H9 (cell line): Measurements from ENCODE around the gene TEAD2. TPM values are rescaled to one million over a fixed set of nuclear protein-coding genes. Genes with fewer than 3 reads are reported as not detected.

Experiments
- DNase-seq: peaks from one replicate; pipeline ENCODE4 v3.0.0-alpha.2; 2017
- H2AFZ ChIP-seq: one replicate; pipeline ENCODE4 v1.6.1; 2013; ENCODE audit warnings: mild to moderate bottlenecking, low read length, control low read depth, moderate library complexity
- H2AK5ac ChIP-seq: 2 replicates; pipeline ENCODE4 v1.6.1; 2013; ENCODE audit warnings: low read length, control low read depth, mixed read lengths; ENCODE audit not compliant: insufficient read length
- H2BK120ac ChIP-seq: one replicate; pipeline ENCODE4 v1.6.1; 2013; ENCODE audit warnings: low read depth, mild to moderate bottlenecking, low read length, control low read depth, inconsistent platforms; ENCODE audit not compliant: poor library complexity, severe bottlenecking
- H2BK12ac ChIP-seq: 2 replicates; pipeline ENCODE4 v1.6.1; 2013; ENCODE audit warnings: low read length, control low read depth, mixed read lengths, low read depth; ENCODE audit not compliant: insufficient read length
- H2BK15ac ChIP-seq: 2 replicates; pipeline ENCODE4 v1.6.1; 2013; ENCODE audit warnings: low read depth, low read length, control low read depth
- H2BK20ac ChIP-seq: one replicate; pipeline ENCODE4 v1.6.1; 2013; ENCODE audit warnings: low read depth, mild to moderate bottlenecking, low read length, control low read depth, inconsistent platforms; ENCODE audit not compliant: poor library complexity, severe bottlenecking
- H2BK5ac ChIP-seq: 2 replicates; pipeline ENCODE4 v1.6.1; 2013; ENCODE audit warnings: low read length, control low read depth, mixed read lengths; ENCODE audit not compliant: insufficient read length
- H3K14ac ChIP-seq: 2 replicates; pipeline ENCODE4 v1.6.1; 2013; ENCODE audit warnings: low read length, control low read depth; ENCODE audit not compliant: insufficient read depth
- H3K18ac ChIP-seq: 2 replicates; pipeline ENCODE4 v1.6.1; 2013; ENCODE audit warnings: low read depth, mild to moderate bottlenecking, mixed read lengths, low read length, control low read depth; ENCODE audit not compliant: insufficient read length
- H3K23ac ChIP-seq: 2 replicates; pipeline ENCODE4 v1.6.1; 2013; ENCODE audit warnings: low read length, control low read depth, mixed read lengths, low read depth; ENCODE audit not compliant: insufficient read length
- H3K23me2 ChIP-seq: 2 replicates; pipeline ENCODE4 v1.6.1; 2013; ENCODE audit warnings: low read depth, mild to moderate bottlenecking, mixed read lengths, low read length, control low read depth; ENCODE audit not compliant: insufficient read length, poor library complexity, severe bottlenecking
- H3K27ac ChIP-seq: 2 replicates; pipeline ENCODE4 v1.5.1; 2013; ENCODE audit warnings: low read length, control low read depth, mixed read lengths, low read depth; ENCODE audit not compliant: insufficient read length
- H3K27me3 ChIP-seq: 2 replicates; pipeline ENCODE4 v1.6.1; 2013; ENCODE audit warnings: low read length, control low read depth, inconsistent platforms; ENCODE audit not compliant: insufficient read depth
- H3K4ac ChIP-seq: 2 replicates; pipeline ENCODE4 v1.6.1; 2013; ENCODE audit warnings: low read depth, mild to moderate bottlenecking, control low read depth, inconsistent platforms, low read length, moderate library complexity
- H3K4me1 ChIP-seq: 2 replicates; pipeline ENCODE4 v1.6.1; 2013; ENCODE audit warnings: low read length, control low read depth, inconsistent platforms; ENCODE audit not compliant: insufficient read depth
- H3K4me2 ChIP-seq: 2 replicates; pipeline ENCODE4 v1.6.1; 2013; ENCODE audit warnings: low read length, control low read depth, mixed read lengths; ENCODE audit not compliant: insufficient read length, insufficient read depth
- H3K56ac ChIP-seq: 2 replicates; pipeline ENCODE4 v1.6.1; 2013; ENCODE audit warnings: low read depth, mild to moderate bottlenecking, mixed read lengths, low read length, control low read depth; ENCODE audit not compliant: insufficient read length
- H3K79me1 ChIP-seq: 2 replicates; pipeline ENCODE4 v1.6.1; 2013; ENCODE audit warnings: low read depth, mild to moderate bottlenecking, moderate library complexity, low read length, control low read depth, inconsistent platforms; ENCODE audit not compliant: insufficient read depth, poor library complexity, severe bottlenecking
- H3K79me2 ChIP-seq: 2 replicates; pipeline ENCODE4 v1.6.1; 2013; ENCODE audit warnings: low read length, control low read depth, inconsistent platforms; ENCODE audit not compliant: insufficient read depth
- H3K9ac ChIP-seq: 2 replicates; pipeline ENCODE4 v1.6.1; 2013; ENCODE audit warnings: low read length, control low read depth, mixed read lengths; ENCODE audit not compliant: insufficient read length; ENCODE audit errors: extremely low read depth
- H3K9me3 ChIP-seq: one replicate; pipeline ENCODE4 v1.6.1; 2013; ENCODE audit warnings: low read depth, low read length, inconsistent platforms; ENCODE audit not compliant: control insufficient read depth
- H3T11ph ChIP-seq: one replicate; pipeline ENCODE4 v1.6.1; 2013; ENCODE audit warnings: mild to moderate bottlenecking, low read length, control low read depth, inconsistent platforms
- H4K20me1 ChIP-seq: one replicate; pipeline ENCODE4 v1.6.1; 2013; ENCODE audit not compliant: control insufficient read depth, insufficient read length, insufficient read depth
- H4K5ac ChIP-seq: 2 replicates; pipeline ENCODE4 v1.6.1; 2013; ENCODE audit warnings: low read depth, mild to moderate bottlenecking, mixed read lengths, low read length, control low read depth; ENCODE audit not compliant: insufficient read length
- H4K8ac ChIP-seq: replicated peaks from 2 replicates; pipeline ENCODE4 v1.6.1; 2013; ENCODE audit warnings: low read length, control low read depth, mixed read lengths, low read depth; ENCODE audit not compliant: insufficient read length
- H4K91ac ChIP-seq: 2 replicates; pipeline ENCODE4 v1.6.1; 2013; ENCODE audit warnings: low read depth, mild to moderate bottlenecking, moderate library complexity, mixed read lengths, low read length, control low read depth; ENCODE audit not compliant: insufficient read length
- H3K27ac Mint-ChIP-seq, 3 experiments: 2 replicates in 2 of 3; 3 replicates in 1 of 3; pipeline ENCODE4 v1.8.0; 2020 to 2021; ENCODE audit warnings: mixed read lengths in 3 of 3, mild to moderate bottlenecking in 1 of 3, moderate library complexity in 1 of 3
- H3K27me3 Mint-ChIP-seq: 2 replicates; pipeline ENCODE4 v1.8.0; 2021; ENCODE audit warnings: low read depth, mild to moderate bottlenecking, moderate library complexity, mixed read lengths
- H3K36me3 Mint-ChIP-seq, 3 experiments: 2 replicates in 2 of 3; 3 replicates in 1 of 3; pipeline ENCODE4 v1.8.0; 2020 to 2021; ENCODE audit warnings: low read depth in 3 of 3, mixed read lengths in 3 of 3; ENCODE audit not compliant: insufficient read depth in 1 of 3
- H3K4me1 Mint-ChIP-seq, 2 experiments: 2 replicates each; pipeline ENCODE4 v1.8.0; 2020; ENCODE audit warnings: mixed read lengths in 2 of 2
- H3K4me3 Mint-ChIP-seq, 2 experiments: 2 replicates in 1 of 2; 3 replicates in 1 of 2; pipeline ENCODE4 v1.8.0; 2020 to 2021; ENCODE audit warnings: mild to moderate bottlenecking in 2 of 2, mixed read lengths in 2 of 2, moderate library complexity in 1 of 2
- H3K9me3 Mint-ChIP-seq, 2 experiments: 2 replicates in 1 of 2; 3 replicates in 1 of 2; pipeline ENCODE4 v1.8.0; 2020; ENCODE audit warnings: mild to moderate bottlenecking in 2 of 2, mixed read lengths in 2 of 2, moderate library complexity in 1 of 2
- CTCF ChIP-seq: fragments of 200-600 bp; sonication (generic); conservative IDR thresholded peaks from 3 replicates; pipeline ENCODE4 v1.8.0; 2021; ENCODE audit warnings: antibody characterized with exemption, mild to moderate bottlenecking
- WGBS: extraction: QIAGEN DNeasy Blood & Tissue Kit; methylation state at CpG from one replicate; pipeline ENCODE4 v1.1.7; 2013; ENCODE audit warnings: missing lambda C conversion rate, low lambda C conversion rate, mixed read lengths; ENCODE audit not compliant: insufficient read length; ENCODE audit errors: extremely low coverage; 5-methylcytosine and 5-hydroxymethylcytosine counted together
- total RNA-seq: library from RNA; stranded (reverse); gene quantifications from 2 replicates; pipeline ENCODE4 v1.2.1, GENCODE V29; 2021

TEAD2 gene
- total RNA-seq, 1 experiment from 2014 or later, result 126 TPM

GRCh38 chr19:49389406-49389805, 27.2 kb upstream of the TEAD2 start:
- H4K8ac ChIP-seq, result no peak overlapping the region
- no peak overlapping the region for H2AK5ac ChIP-seq

More at GRCh38 chr19:49389406-49389805, 27.2 kb upstream of the TEAD2 start:
- H3K27me3 ChIP-seq, result no peaks in the 10 kb centered on the region
- H3K4me2 ChIP-seq, result no peak overlapping the region
- no peak overlapping the region for H3K27ac ChIP-seq
- DNase-seq, result no peak
- no peak overlapping the region for H3K27ac Mint-ChIP-seq
- no peaks in the 10 kb centered on the region for H3K4me1 ChIP-seq
- no CpG with 5 or more reads among the region's 20 CpGs for WGBS
- no peak for TF ChIP-seq CTCF
- H3K18ac ChIP-seq, result no peak overlapping the region
- no peaks in the 10 kb centered on the region for H3K9me3 ChIP-seq
- peaks cover 10 to 21% of the 10 kb centered on the region in 2 experiments for H3K4me1 Mint-ChIP-seq
- no peak overlapping the region for H3K4ac ChIP-seq
- H4K91ac ChIP-seq, result no peak overlapping the region
- H3K9ac ChIP-seq, result no peak overlapping the region
- H3K56ac ChIP-seq, result no peak overlapping the region
- no peak overlapping the region; the same call in 1 of the 2 replicates for H3K14ac ChIP-seq
- H3K9me3 Mint-ChIP-seq, result no peaks in the 10 kb centered on the region
- no peak overlapping the region for H3K23ac ChIP-seq
- H3K36me3 Mint-ChIP-seq, result 0 out of 7 replicates have a peak, but pooled peaks cover 0 to 1% (median 0%) of the 10 kb centered on the region in 3 experiments
- H4K20me1 ChIP-seq, result no peaks in the 10 kb centered on the region
- H3K23me2 ChIP-seq, result no peaks in the 10 kb centered on the region
- no peak overlapping the region for H3T11ph ChIP-seq
- no peaks in the 10 kb centered on the region for H3K79me1 ChIP-seq
- H2BK15ac ChIP-seq, result no peak overlapping the region
- H2BK12ac ChIP-seq, result no peak overlapping the region
- no peak overlapping the region for H2BK120ac ChIP-seq
- H3K79me2 ChIP-seq, result no peaks in the 10 kb centered on the region
- H4K5ac ChIP-seq, result no peak overlapping the region
- H2AFZ ChIP-seq, result no peak overlapping the region
- H3K4me3 Mint-ChIP-seq, result no peak overlapping the region
- no peak overlapping the region for H2BK20ac ChIP-seq
- H3K27me3 Mint-ChIP-seq, result peaks cover 11% of the 10 kb centered on the region
- H2BK5ac ChIP-seq, result no peak overlapping the region
